ENCODE data around the gene PNPLA6. TPM values are rescaled to one million over a fixed set of nuclear protein-coding genes. Genes with fewer than 3 reads are reported as not detected.

The PNPLA6 gene
- total and polyA plus RNA-seq, 10 of the 15 experiments (the other 5 are each of a cell fraction or from before 2014, with no cell fraction given), result 0.95 to 105 (median 40.0) TPM

DNA sequence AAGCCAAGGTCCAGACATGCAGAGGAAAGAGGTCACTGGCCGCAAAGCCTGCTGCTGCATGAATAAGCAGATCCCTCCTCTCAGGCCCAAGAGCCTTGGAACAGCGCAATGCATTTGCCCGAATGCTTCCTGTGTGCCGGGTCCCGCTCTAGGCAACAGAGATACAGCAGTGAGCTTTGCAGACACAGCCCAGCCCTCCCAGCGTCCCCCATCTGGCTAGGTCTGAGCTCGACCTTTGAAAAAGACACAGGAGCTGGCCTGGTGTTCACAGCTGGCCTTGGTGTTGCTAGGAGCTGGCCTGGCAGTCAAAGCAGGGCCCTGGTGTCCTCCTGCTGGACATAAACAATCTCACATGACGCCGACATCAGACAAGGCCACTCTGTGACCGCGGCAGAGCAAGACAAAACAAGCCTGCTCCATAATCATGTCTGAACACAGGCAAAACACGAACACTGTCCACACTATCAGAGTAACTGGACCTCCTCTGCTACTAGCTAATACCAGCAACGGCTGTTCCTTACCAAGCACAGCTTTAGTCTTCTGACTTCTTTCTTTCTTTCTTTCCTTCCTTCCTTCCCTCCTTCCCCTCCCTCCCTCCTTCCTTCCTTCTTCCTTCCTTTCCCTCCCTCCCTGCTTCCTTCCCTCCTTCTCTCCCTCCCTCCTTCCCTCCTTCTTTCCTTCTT is 41.0 kb upstream of the PNPLA6 start (continued):
- TF ChIP-seq, protein P1, sequence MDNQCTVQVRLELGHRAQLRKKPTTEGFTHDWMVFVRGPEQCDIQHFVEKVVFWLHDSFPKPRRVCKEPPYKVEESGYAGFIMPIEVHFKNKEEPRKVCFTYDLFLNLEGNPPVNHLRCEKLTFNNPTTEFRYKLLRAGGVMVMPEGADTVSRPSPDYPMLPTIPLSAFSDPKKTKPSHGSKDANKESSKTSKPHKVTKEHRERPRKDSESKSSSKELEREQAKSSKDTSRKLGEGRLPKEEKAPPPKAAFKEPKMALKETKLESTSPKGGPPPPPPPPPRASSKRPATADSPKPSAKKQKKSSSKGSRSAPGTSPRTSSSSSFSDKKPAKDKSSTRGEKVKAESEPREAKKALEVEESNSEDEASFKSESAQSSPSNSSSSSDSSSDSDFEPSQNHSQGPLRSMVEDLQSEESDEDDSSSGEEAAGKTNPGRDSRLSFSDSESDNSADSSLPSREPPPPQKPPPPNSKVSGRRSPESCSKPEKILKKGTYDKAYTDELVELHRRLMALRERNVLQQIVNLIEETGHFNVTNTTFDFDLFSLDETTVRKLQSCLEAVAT (IDR thresholded peaks at IDR 0.05), result no peak
- no peak for TF ChIP-seq STAT1 (conservative IDR thresholded peaks at IDR 0.05)
- no peak for TF ChIP-seq SPI1 (IDR thresholded peaks at IDR 0.05; ENCODE audit: borderline replicate concordance, insufficient read depth, low read depth, low read length)
- no peak for TF ChIP-seq FOS (IDR thresholded peaks at IDR 0.05; ENCODE audit: borderline replicate concordance, extremely low read depth, insufficient read length)
- TF ChIP-seq SMAD5 (IDR thresholded peaks at IDR 0.05; ENCODE audit: low read depth), result no peak
- no peak for TF ChIP-seq BHLHE40 (IDR thresholded peaks at IDR 0.05; ENCODE audit: borderline replicate concordance in 1 of 2, low read depth in 2 of 2, low read length in 1 of 2)
- no peak for TF ChIP-seq ASH2L (IDR thresholded peaks at IDR 0.05; ENCODE audit: borderline replicate concordance, low read depth)

DNA sequence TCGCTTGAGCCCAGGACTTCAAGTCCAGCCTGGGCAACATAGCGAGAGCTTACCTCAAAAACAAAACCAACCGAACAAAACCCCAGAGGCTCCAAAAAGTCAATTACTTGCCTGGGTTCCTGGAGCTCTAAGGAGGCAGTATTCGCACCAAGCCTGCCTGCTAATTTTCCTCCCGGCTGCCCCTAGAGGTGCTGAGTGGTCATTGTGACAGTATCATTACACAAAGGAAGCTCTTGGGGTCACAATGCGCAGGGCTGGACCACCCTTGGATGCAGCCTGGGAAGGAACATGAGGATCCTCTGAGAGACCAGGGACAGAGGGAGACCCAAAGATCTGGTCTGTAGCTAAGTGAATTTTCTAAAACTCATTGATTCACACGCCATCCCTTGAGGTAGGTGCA is 38.2 kb upstream of the PNPLA6 start:
- RAD21 ChIA-PET (ENCODE audit: unreplicated experiment), result interaction anchor here (0.6 to 1.3 kb wide), 2 partner anchors 71 to 656 kb away, joined by 3 read pairs; no protein-coding TSS in a partner anchor
- H2AFZ ChIP-seq (ENCODE audit: control insufficient read depth, low read depth, low read length), result no peak overlapping the region
- no peaks in the 10 kb centered on the region for H3K79me2 ChIP-seq (ENCODE audit: control insufficient read depth, insufficient read depth, low read length)
- H3K4me2 ChIP-seq (ENCODE audit: control insufficient read depth, insufficient read depth), result no peak overlapping the region
- no peak overlapping the region for H3K27ac ChIP-seq (ENCODE audit: control insufficient read depth, insufficient read depth)
- H3K27me3 ChIP-seq (replicated peaks in 1 of 2; ENCODE audit: control insufficient read depth in 2 of 2, insufficient read depth in 2 of 2, low read length in 1 of 2), result no peaks in the 10 kb centered on the region; a peak in 1 of 4 replicates
- intact Hi-C loops (cut with micrococcal nuclease; ENCODE audit: unreplicated experiment), result no loop called here
- no peak for DNase-seq (ENCODE audit: low read depth, low spot score)
- POLR2A ChIA-PET, result no interaction called here
- 43% methylated on average over 7 of the region's 7 CpGs for WGBS (ENCODE audit: insufficient coverage, insufficient replicate concordance, low lambda C conversion rate, missing lambda C conversion rate)
- peak; percentile 54 for FAIRE-seq
- no peaks in the 10 kb centered on the region for H4K20me1 ChIP-seq (ENCODE audit: control insufficient read depth, insufficient read depth)
- H3K4me1 ChIP-seq (ENCODE audit: control insufficient read depth, insufficient read depth, low read length), result no peaks in the 10 kb centered on the region
- no peak overlapping the region for H3K9ac ChIP-seq (ENCODE audit: control insufficient read depth, insufficient read depth, low read length)
- no TSS peak for BruUV-seq (replicated peaks)
- TF ChIP-seq, protein P2, sequence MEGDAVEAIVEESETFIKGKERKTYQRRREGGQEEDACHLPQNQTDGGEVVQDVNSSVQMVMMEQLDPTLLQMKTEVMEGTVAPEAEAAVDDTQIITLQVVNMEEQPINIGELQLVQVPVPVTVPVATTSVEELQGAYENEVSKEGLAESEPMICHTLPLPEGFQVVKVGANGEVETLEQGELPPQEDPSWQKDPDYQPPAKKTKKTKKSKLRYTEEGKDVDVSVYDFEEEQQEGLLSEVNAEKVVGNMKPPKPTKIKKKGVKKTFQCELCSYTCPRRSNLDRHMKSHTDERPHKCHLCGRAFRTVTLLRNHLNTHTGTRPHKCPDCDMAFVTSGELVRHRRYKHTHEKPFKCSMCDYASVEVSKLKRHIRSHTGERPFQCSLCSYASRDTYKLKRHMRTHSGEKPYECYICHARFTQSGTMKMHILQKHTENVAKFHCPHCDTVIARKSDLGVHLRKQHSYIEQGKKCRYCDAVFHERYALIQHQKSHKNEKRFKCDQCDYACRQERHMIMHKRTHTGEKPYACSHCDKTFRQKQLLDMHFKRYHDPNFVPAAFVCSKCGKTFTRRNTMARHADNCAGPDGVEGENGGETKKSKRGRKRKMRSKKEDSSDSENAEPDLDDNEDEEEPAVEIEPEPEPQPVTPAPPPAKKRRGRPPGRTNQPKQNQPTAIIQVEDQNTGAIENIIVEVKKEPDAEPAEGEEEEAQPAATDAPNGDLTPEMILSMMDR (IDR thresholded peaks at IDR 0.05 in 2 of 3, conservative IDR thresholded peaks at IDR 0.05 in 1 of 3; ENCODE audit: control insufficient read depth in 2 of 3, extremely low read depth in 1 of 3, insufficient read depth in 1 of 3, low read depth in 3 of 3, low read length in 3 of 3), result peak; percentile 28 to 51 (median 40)
- TF ChIP-seq RAD21 (IDR thresholded peaks at IDR 0.05; ENCODE audit: insufficient read depth, low read depth, low read length), result peak; percentile 29; the same call in 1 of the 2 replicates
- TF ChIP-seq, protein P3, sequence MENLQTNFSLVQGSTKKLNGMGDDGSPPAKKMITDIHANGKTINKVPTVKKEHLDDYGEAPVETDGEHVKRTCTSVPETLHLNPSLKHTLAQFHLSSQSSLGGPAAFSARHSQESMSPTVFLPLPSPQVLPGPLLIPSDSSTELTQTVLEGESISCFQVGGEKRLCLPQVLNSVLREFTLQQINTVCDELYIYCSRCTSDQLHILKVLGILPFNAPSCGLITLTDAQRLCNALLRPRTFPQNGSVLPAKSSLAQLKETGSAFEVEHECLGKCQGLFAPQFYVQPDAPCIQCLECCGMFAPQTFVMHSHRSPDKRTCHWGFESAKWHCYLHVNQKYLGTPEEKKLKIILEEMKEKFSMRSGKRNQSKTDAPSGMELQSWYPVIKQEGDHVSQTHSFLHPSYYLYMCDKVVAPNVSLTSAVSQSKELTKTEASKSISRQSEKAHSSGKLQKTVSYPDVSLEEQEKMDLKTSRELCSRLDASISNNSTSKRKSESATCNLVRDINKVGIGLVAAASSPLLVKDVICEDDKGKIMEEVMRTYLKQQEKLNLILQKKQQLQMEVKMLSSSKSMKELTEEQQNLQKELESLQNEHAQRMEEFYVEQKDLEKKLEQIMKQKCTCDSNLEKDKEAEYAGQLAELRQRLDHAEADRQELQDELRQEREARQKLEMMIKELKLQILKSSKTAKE (IDR thresholded peaks at IDR 0.05; ENCODE audit: low read depth, poor library complexity, severe bottlenecking), result no peak
- CTCF ChIA-PET, result interaction anchor here (0.6 to 1.7 kb wide), 4 partner anchors 19 to 143 kb away, joined by 3 to 7 read pairs (median 3); no protein-coding TSS in a partner anchor
- in situ Hi-C loops (cut with MboI), result no loop called here
- H3K36me3 ChIP-seq (ENCODE audit: control insufficient read depth in 2 of 2, insufficient read depth in 2 of 2, low read length in 1 of 2), result no peaks in the 10 kb centered on the region
- ATAC-seq, result peak; percentile 86
- H3K4me3 ChIP-seq, result no peak overlapping the region
- H3K9me3 ChIP-seq (replicated peaks; ENCODE audit: control insufficient read depth, insufficient read depth, low read length), result no peaks in the 10 kb centered on the region
- SMC1A ChIA-PET (ENCODE audit: uncharacterized antibody, unreplicated experiment), result no interaction called here

Measured in GM12878 (cell line).